ENCODE measurements around the gene ITPA. TPM values are rescaled to one million over a fixed set of nuclear protein-coding genes. Genes with fewer than 3 reads are reported as not detected.

ITPA gene
- total and polyA plus RNA-seq, 10 of the 15 experiments (the other 5 are each of a cell fraction or from before 2014, with no cell fraction given) = 5.5 to 124 (median 66.3) TPM

DNA sequence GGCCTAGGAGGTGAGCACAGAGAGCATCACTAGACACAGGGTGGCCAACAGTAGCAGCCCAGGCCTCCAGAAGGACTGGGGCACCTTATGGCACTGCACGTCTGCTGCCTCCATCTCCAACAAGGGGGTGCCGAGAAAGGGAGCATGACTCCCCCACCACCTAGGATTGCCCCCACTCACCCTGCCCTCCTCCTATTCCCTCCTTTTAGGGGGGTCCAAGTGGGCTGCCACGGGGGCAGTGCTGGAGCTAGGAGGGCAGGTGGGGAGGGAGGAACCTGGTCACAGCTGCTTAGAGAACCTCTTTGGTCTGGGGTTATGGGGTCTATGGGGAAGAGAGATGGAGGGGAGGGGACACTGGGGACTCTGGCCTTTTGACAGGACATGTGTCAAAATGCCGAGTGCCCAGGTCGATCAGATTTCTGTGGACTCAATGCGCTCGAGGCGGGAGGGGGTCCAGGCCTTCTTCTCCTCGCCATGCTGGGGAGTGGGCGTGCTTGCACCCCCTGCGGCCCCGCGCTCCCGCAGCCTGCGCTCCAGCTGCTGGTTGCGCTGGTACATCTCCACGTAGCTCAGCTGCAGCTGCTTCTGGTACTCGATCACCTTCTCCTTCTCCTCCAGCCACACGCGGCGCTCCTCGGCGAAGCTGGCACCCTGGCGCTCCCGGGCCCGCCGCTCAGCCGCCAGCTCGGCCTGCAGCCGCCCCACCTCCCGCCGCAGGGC is 45.1 kb upstream of the ITPA start:
- Histone ChIP-seq H4K20me1 (ENCODE audit: control insufficient read depth, insufficient read depth) (0 out of 2 replicates have a peak, but pooled peaks cover 3% of the 10 kb centered on the region), H3K4me3 (no peak overlapping the region), H3K9me3 (replicated peaks; ENCODE audit: control insufficient read depth, insufficient read depth, low read length) (no peaks in the 10 kb centered on the region), H2AFZ (ENCODE audit: control insufficient read depth, low read depth, low read length) (no peak overlapping the region), H3K27ac (ENCODE audit: control insufficient read depth, insufficient read depth) (no peak overlapping the region), H3K9ac (ENCODE audit: control insufficient read depth, insufficient read depth, low read length) (no peak overlapping the region), H3K79me2 (ENCODE audit: control insufficient read depth, insufficient read depth, low read length) (peaks cover 9% of the 10 kb centered on the region), H3K4me1 (ENCODE audit: control insufficient read depth, insufficient read depth, low read length) (no peaks in the 10 kb centered on the region), H3K4me2 (ENCODE audit: control insufficient read depth, insufficient read depth) (no peak overlapping the region), H3K27me3 (replicated peaks in 1 of 2; ENCODE audit: control insufficient read depth in 2 of 2, insufficient read depth in 2 of 2, low read length in 1 of 2) (peaks cover 1 to 3% of the 10 kb centered on the region in 2 experiments; a peak in 3 of 4 replicates), H3K36me3 (ENCODE audit: control insufficient read depth in 2 of 2, insufficient read depth in 2 of 2, low read length in 1 of 2) (no peaks in the 10 kb centered on the region)
- DNase-seq (ENCODE audit: low read depth, low spot score) (no peak), ATAC-seq (no peak), FAIRE-seq (no peak)
- in situ Hi-C loops (cut with MboI) (no loop called here), intact Hi-C loops (cut with micrococcal nuclease; ENCODE audit: unreplicated experiment) (no loop called here)
- ChIA-PET CTCF (no interaction called here), RAD21 (ENCODE audit: unreplicated experiment) (no interaction called here), SMC1A (ENCODE audit: uncharacterized antibody, unreplicated experiment) (no interaction called here), POLR2A (no interaction called here)
- WGBS (ENCODE audit: insufficient coverage, insufficient replicate concordance, low lambda C conversion rate, missing lambda C conversion rate) = 61% methylated on average over 16 of the region's 32 CpGs
- no peak for TF ChIP-seq IKZF2 (IDR thresholded peaks at IDR 0.05)
- TF ChIP-seq, protein P1, sequence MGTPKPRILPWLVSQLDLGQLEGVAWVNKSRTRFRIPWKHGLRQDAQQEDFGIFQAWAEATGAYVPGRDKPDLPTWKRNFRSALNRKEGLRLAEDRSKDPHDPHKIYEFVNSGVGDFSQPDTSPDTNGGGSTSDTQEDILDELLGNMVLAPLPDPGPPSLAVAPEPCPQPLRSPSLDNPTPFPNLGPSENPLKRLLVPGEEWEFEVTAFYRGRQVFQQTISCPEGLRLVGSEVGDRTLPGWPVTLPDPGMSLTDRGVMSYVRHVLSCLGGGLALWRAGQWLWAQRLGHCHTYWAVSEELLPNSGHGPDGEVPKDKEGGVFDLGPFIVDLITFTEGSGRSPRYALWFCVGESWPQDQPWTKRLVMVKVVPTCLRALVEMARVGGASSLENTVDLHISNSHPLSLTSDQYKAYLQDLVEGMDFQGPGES (IDR thresholded peaks at IDR 0.05) = no peak
- TF ChIP-seq SMC3 (IDR thresholded peaks at IDR 0.05; ENCODE audit: borderline replicate concordance, low read length) = no peak
- no peak for TF ChIP-seq ZBTB33 (IDR thresholded peaks at IDR 0.05)
- TF ChIP-seq POLR2AphosphoS2 (IDR thresholded peaks at IDR 0.05; ENCODE audit: low read depth, low read length) = no peak
- no peak for TF ChIP-seq ZNF217 (IDR thresholded peaks at IDR 0.05)
- TF ChIP-seq MYB (IDR thresholded peaks at IDR 0.05; ENCODE audit: borderline replicate concordance, low read depth, low read length) = no peak
- TF ChIP-seq ZNF207 (IDR thresholded peaks at IDR 0.05; ENCODE audit: borderline replicate concordance) = no peak
- no peak for TF ChIP-seq TARDBP (IDR thresholded peaks at IDR 0.05; ENCODE audit: borderline replicate concordance)
- TF ChIP-seq SPI1 (IDR thresholded peaks at IDR 0.05; ENCODE audit: borderline replicate concordance, insufficient read depth, low read depth, low read length) = no peak
- TF ChIP-seq TCF12 (IDR thresholded peaks at IDR 0.05; ENCODE audit: low read depth, low read length) = no peak
- TF ChIP-seq CEBPB (IDR thresholded peaks at IDR 0.05; ENCODE audit: borderline replicate concordance in 1 of 2, low read depth in 2 of 2, low read length in 2 of 2) = no peak
- no peak for TF ChIP-seq SUPT20H (IDR thresholded peaks at IDR 0.05; ENCODE audit: borderline replicate concordance, control insufficient read depth, low read depth, low read length)
- TF ChIP-seq KDM1A (IDR thresholded peaks at IDR 0.05; ENCODE audit: borderline replicate concordance) = no peak
- no peak for TF ChIP-seq BCLAF1 (IDR thresholded peaks at IDR 0.05)
- no peak for TF ChIP-seq BMI1 (IDR thresholded peaks at IDR 0.05; ENCODE audit: borderline replicate concordance)
- no peak for TF ChIP-seq SREBF1 (IDR thresholded peaks at IDR 0.05; ENCODE audit: low read length)
- TF ChIP-seq RELA (IDR thresholded peaks at IDR 0.05; ENCODE audit: borderline replicate concordance, partially characterized antibody) = no peak
- BruUV-seq (replicated peaks) = no TSS peak
